SK-N-SH treated with all-trans-retinoic acid at 6 μM for 48 hours (cell line): Measurements from ENCODE around the gene ALG1L2.
"Not testable (repeated sequence)": the region's sequence is repeated elsewhere in the genome, so short reads cannot be mapped to it uniquely, and the experiment has no call there.

Experiments used
- CREB5 ChIP-seq: fragments of 250-450 bp; sonication (Bioruptor Pico); IDR thresholded peaks from 2 replicates; pipeline ENCODE4 v1.5.1; 2020; ENCODE audit warnings: low read depth, mild to moderate bottlenecking, moderate library complexity
- ESRRG ChIP-seq: fragments of 250-450 bp; sonication (Bioruptor Pico); IDR thresholded peaks from 2 replicates; pipeline ENCODE4 v1.6.1; 2021; ENCODE audit warnings: mild to moderate bottlenecking
- GLIS3 ChIP-seq: fragments of 250-450 bp; sonication (Bioruptor Pico); IDR thresholded peaks from 2 replicates; pipeline ENCODE4 v1.5.0; 2020; ENCODE audit warnings: mild to moderate bottlenecking, moderate library complexity
- OSR1 ChIP-seq: fragments of 250-450 bp; sonication (Bioruptor Pico); IDR thresholded peaks from 2 replicates; pipeline ENCODE4 v1.8.0; 2022; ENCODE audit warnings: moderate library complexity, mild to moderate bottlenecking, inconsistent platforms
- ZC3H10 ChIP-seq: fragments of 250-450 bp; sonication (Bioruptor Pico); IDR thresholded peaks from 2 replicates; pipeline ENCODE4 v1.5.1; 2021; ENCODE audit warnings: mild to moderate bottlenecking, moderate library complexity
- ZNF70 ChIP-seq: fragments of 450-650 bp; formaldehyde crosslinking; IDR thresholded peaks from 2 replicates; pipeline ENCODE4 v1.5.0; 2020; ENCODE audit warnings: mild to moderate bottlenecking, moderate library complexity

- not testable (repeated sequence) for TF ChIP-seq ESRRG (CRISPR knock-in tag); CREB5 (CRISPR knock-in tag); GLIS3 (CRISPR knock-in tag); OSR1 (CRISPR knock-in tag); ZC3H10; ZNF70 (CRISPR knock-in tag)
Observed at GRCh38 chr3:130122891-130123775, 41.5 kb downstream of the ALG1L2 start.
